Keratinocyte (primary cell): Measurements from ENCODE around the gene MYL6.

Experiments used
- EZH2 ChIP-seq: IDR thresholded peaks from one replicate; pipeline ENCODE4 v1.6.1; 2012; ENCODE audit warnings: inconsistent platforms, mild to moderate bottlenecking, low read length, moderate library complexity
- TF ChIP-seq, protein P1 (sequence below), 3 experiments: IDR thresholded peaks in 1 of 3; conservative IDR thresholded peaks in 1 of 3; optimal IDR thresholded peaks in 1 of 3; 2 replicates in 2 of 3; 3 replicates in 1 of 3; pipeline versions ENCODE3 to v1.5.1; 2011; ENCODE audit warnings: low read length in 3 of 3, mild to moderate bottlenecking in 3 of 3, moderate library complexity in 2 of 3, control low read depth in 1 of 3, inconsistent platforms in 1 of 3; ENCODE audit not compliant: insufficient read depth in 2 of 3; ENCODE audit errors: extremely low read depth in 1 of 3

DNA sequence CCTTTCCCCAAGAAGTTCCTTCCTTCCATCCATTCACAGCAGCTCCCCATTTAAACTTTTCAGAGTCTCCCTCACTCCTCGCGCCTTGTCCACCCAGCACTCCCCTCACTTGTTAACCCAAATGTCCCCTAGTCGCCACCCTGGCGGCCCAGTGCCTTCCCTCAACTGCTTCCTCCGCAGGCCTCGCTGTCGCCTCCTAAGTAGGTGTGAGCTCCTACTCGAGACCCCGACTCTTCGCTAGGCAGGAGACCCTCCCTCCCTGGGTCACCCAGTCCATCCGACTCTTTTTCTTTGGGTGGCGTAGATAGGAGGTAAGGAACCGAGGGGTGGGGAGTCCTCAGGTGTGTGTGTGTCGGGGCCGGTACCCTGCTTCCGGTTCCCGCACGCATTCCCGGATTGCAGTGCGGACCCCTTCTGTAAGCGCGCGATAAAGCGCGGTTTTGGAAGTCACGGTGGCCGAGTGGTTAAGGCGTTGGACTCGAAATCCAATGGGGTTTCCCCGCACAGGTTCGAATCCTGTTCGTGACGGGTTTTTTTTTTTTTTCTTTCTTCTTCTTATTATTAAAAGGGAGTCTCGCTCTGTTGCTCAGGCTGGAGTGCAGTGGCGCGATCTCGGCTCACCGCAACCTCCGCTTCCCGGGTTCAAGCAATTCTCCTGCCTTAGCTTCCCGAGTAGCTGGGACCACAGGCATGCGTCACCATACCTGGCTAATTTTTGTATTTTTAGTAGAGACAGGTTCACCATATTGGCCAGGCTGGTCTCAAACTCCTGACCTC, 31.9 kb downstream of the MYL6 start:
- TF ChIP-seq, protein P1, sequence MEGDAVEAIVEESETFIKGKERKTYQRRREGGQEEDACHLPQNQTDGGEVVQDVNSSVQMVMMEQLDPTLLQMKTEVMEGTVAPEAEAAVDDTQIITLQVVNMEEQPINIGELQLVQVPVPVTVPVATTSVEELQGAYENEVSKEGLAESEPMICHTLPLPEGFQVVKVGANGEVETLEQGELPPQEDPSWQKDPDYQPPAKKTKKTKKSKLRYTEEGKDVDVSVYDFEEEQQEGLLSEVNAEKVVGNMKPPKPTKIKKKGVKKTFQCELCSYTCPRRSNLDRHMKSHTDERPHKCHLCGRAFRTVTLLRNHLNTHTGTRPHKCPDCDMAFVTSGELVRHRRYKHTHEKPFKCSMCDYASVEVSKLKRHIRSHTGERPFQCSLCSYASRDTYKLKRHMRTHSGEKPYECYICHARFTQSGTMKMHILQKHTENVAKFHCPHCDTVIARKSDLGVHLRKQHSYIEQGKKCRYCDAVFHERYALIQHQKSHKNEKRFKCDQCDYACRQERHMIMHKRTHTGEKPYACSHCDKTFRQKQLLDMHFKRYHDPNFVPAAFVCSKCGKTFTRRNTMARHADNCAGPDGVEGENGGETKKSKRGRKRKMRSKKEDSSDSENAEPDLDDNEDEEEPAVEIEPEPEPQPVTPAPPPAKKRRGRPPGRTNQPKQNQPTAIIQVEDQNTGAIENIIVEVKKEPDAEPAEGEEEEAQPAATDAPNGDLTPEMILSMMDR (optimal IDR thresholded peaks at IDR 0.05 in 1 of 3, IDR thresholded peaks at IDR 0.05 in 1 of 3, conservative IDR thresholded peaks at IDR 0.05 in 1 of 3; ENCODE audit: extremely low read depth in 1 of 3, insufficient read depth in 2 of 3, low read length in 3 of 3) = no peak
- TF ChIP-seq EZH2 = no peak
